Psoas muscle (tissue), 8 donors: Measurements from ENCODE around the gene MAG. TPM values are rescaled to one million over a fixed set of nuclear protein-coding genes. Genes with fewer than 3 reads are reported as not detected.

ENCODE experiments used
- ATAC-seq, 4 donors: fragments of 200-7000 bp; cut with Tn5 transposase; one replicate each; pipeline ENCODE4 v1.9.1; 2020; ENCODE audit warnings: moderate library complexity in 3 of 4, mild to moderate bottlenecking in 2 of 4
- DNase-seq, 2 donors: peaks; one replicate each; pipeline ENCODE4 v3.0.0-alpha.2; 2020
- H3K27ac ChIP-seq: fragments of 200-600 bp; one replicate; pipeline ENCODE4 v1.8.0; 2022
- H3K27me3 ChIP-seq, 3 donors: fragments of 200-600 bp in 1 of 3; one replicate each; pipeline versions ENCODE4 v1.6.1 to v1.8.0; 2013 to 2022; ENCODE audit warnings: low read length in 2 of 3, mild to moderate bottlenecking in 2 of 3, moderate library complexity in 1 of 3; ENCODE audit not compliant: insufficient read depth in 3 of 3
- H3K36me3 ChIP-seq, 2 donors: fragments of 200-600 bp in 1 of 2; one replicate each; pipeline versions ENCODE4 v1.6.1 to v1.8.0; 2013 to 2022; ENCODE audit warnings: low read depth in 1 of 2, mild to moderate bottlenecking in 1 of 2, moderate library complexity in 1 of 2; ENCODE audit not compliant: insufficient read depth in 1 of 2
- H3K4me1 ChIP-seq: fragments of 200-600 bp; one replicate; pipeline ENCODE4 v1.8.0; 2022
- H3K4me3 ChIP-seq: fragments of 200-600 bp; one replicate; pipeline ENCODE4 v1.8.0; 2022; ENCODE audit warnings: mild to moderate bottlenecking
- H3K9me3 ChIP-seq: fragments of 200-600 bp; one replicate; pipeline ENCODE4 v1.8.0; 2022
- WGBS, 3 donors: extraction: QIAGEN DNeasy Blood & Tissue Kit; methylation state at CpG; one replicate each; pipeline versions ENCODE4 v1.1.6 to v1.1.7; 2013; 5-methylcytosine and 5-hydroxymethylcytosine counted together
- intact Hi-C, 2 donors: fragments of 100-400 bp; cut with DNase I; formaldehyde crosslinking; loops; one replicate each; pipeline versions ENCODE4 v1.11.0 to v1.14.2; 2022
- polyA plus RNA-seq, 3 donors: library from polyadenylated mRNA; stranded (reverse); fragments of 200-250 nt; gene quantifications; one replicate each; pipeline ENCODE4 v1.2.3, GENCODE V29; 2013
- total RNA-seq, 4 donors: library from RNA; stranded (reverse); fragmentation: NEBNext Ultra II Directional in 2 of 4; extraction: Animal tissue kit (Norgen Biotek cat#: 25700) in 2 of 4; gene quantifications; one replicate each; pipeline versions ENCODE4 v1.2.1 to v1.2.4, GENCODE V29; 2021 to 2023
- TF ChIP-seq, protein P1 (sequence below): fragments of 200-600 bp; IDR thresholded peaks from one replicate; pipeline ENCODE4 v1.8.0; 2022; ENCODE audit warnings: antibody characterized with exemption
- donor health status: healthy with polysubstance abuse.
- donor health status: DM: no; HTN: no; CAD: no; lungs with moderate emphysema.
- donor health status: Bipolar disorder and iron deficiency.
- donor health status: healthy.
- donor health status: DM: yes; HTN: yes; CAD: no.
- donor health status: DM: no; HTN: no; CAD: no.
- donor health status: DM: no; HTN: no; CAD: no.
- donor health status: DM: yes; HTN: yes; CAD: no.

Gene MAG
- total and polyA plus RNA-seq, 7 donors = 0.05 to 0.30 (median 0.11) TPM; not detected in 4

DNA sequence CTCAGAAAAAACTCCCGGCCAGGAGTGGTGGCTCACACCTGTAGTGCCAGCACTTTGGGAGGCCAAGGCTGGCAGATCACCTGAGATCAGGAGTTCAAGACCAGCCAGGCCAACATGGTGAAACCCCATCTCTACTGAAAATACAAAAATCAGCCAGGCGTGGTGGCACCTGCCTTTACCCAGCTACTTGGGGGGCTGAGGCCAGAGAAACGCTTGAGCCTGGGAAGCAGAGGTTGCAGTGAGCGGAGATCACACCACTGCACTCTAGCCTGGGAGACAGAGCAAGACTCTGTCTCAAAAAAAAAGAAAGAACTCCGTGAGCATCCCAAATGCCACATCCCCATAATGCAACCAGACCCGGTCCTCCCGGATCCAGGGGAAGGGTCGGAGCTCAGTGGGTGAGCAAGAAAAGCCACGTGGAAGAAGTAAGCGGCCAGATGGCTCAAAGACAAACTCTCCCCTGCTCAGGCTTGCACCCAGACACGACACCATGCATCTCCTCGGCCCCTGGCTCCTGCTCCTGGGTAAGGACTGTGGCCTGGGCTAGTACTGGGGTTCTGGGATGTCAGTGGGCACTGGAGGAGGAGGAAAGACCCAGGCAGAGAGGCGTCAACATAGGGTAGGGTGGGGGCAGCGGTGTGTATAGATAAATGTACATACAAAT is 39.7 kb downstream of the MAG start:
- intact Hi-C loops = no loop called here
- Histone ChIP-seq H3K27me3 (peaks cover 0 to 43% (median 5%) of the 10 kb centered on the region in 3 donors), H3K36me3 (no peaks in the 10 kb centered on the region), H3K4me3 (no peak overlapping the region), H3K27ac (no peak overlapping the region), H3K4me1 (no peaks in the 10 kb centered on the region), H3K9me3 (no peaks in the 10 kb centered on the region)
- TF ChIP-seq, protein P1, sequence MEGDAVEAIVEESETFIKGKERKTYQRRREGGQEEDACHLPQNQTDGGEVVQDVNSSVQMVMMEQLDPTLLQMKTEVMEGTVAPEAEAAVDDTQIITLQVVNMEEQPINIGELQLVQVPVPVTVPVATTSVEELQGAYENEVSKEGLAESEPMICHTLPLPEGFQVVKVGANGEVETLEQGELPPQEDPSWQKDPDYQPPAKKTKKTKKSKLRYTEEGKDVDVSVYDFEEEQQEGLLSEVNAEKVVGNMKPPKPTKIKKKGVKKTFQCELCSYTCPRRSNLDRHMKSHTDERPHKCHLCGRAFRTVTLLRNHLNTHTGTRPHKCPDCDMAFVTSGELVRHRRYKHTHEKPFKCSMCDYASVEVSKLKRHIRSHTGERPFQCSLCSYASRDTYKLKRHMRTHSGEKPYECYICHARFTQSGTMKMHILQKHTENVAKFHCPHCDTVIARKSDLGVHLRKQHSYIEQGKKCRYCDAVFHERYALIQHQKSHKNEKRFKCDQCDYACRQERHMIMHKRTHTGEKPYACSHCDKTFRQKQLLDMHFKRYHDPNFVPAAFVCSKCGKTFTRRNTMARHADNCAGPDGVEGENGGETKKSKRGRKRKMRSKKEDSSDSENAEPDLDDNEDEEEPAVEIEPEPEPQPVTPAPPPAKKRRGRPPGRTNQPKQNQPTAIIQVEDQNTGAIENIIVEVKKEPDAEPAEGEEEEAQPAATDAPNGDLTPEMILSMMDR = no peak
- ATAC-seq (no peak), DNase-seq (no peak)
- WGBS, 3 donors = 72 to 73% (median 73%) methylated on average over 14 of the region's 14 CpGs

DNA sequence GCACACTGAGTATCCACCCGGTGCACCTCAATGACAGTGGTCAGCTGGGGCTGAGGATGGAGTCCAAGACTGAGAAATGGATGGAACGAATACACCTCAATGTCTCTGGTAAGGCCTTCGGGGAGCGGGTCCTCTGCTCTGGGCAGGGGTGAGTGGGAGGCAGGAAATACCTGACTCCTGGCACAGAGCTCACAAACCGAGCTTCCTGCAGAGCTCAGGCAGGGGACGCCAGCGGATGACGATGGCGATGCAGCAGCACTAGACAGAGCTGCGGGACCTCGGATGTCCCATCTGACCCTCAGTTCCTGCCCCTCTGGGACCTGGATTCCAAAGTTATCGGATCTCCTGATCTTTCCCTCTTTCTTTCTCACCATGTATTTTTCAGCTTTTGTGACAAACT is 40.9 kb downstream of the MAG start:
- ATAC-seq = no peak
- no peak overlapping the region for H3K4me3 ChIP-seq
- H3K4me1 ChIP-seq = no peaks in the 10 kb centered on the region
- DNase-seq = no peak
- H3K9me3 ChIP-seq = no peaks in the 10 kb centered on the region
- TF ChIP-seq, protein P1 = no peak
- intact Hi-C loops = no loop called here
- H3K27me3 ChIP-seq = peaks cover 0 to 40% (median 5%) of the 10 kb centered on the region in 3 donors
- no peaks in the 10 kb centered on the region for H3K36me3 ChIP-seq
- WGBS, 3 donors = 55 to 60% (median 56%) methylated on average over 12 of the region's 12 CpGs
- H3K27ac ChIP-seq = no peak overlapping the region

DNA sequence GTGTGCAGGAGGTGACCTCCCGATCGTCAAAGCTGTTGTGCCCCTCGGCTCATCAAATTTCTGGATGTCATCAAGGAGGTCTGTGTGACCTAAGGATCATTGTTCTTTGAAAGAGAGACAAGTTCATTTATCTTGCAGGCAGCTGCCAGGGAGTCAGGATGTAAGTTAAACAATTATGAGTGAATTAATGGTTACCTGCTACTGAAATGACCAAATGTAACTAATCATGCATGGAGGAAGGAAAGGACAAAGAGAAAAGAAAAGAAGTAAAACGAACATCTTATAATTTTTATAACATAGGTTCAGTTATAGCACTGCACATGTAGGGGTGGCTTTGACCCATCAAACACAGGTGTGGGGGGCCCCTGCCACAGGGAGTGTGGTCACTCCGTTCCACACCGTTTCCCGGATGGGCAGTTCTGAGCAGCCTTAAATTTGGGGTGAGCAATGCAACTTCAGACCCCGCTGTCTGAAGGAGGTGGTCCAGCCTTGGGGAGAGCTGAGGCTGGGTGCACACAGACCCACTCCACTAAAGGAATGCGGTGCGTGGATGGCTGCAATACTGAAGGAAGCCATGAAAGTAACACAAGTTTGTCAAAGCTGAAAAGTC is 42.3 kb downstream of the MAG start:
- DNase-seq = no peak
- no peak for ATAC-seq
- no peaks in the 10 kb centered on the region for H3K36me3 ChIP-seq
- TF ChIP-seq, protein P1 = no peak
- H3K27ac ChIP-seq = no peak overlapping the region
- peaks cover 0 to 33% (median 7%) of the 10 kb centered on the region in 3 donors for H3K27me3 ChIP-seq
- no peak overlapping the region for H3K4me3 ChIP-seq
- no peaks in the 10 kb centered on the region for H3K4me1 ChIP-seq
- intact Hi-C loops = no loop called here
- WGBS, 3 donors = 67 to 78% (median 77%) methylated on average over 10 of the region's 10 CpGs
- no peaks in the 10 kb centered on the region for H3K9me3 ChIP-seq

DNA sequence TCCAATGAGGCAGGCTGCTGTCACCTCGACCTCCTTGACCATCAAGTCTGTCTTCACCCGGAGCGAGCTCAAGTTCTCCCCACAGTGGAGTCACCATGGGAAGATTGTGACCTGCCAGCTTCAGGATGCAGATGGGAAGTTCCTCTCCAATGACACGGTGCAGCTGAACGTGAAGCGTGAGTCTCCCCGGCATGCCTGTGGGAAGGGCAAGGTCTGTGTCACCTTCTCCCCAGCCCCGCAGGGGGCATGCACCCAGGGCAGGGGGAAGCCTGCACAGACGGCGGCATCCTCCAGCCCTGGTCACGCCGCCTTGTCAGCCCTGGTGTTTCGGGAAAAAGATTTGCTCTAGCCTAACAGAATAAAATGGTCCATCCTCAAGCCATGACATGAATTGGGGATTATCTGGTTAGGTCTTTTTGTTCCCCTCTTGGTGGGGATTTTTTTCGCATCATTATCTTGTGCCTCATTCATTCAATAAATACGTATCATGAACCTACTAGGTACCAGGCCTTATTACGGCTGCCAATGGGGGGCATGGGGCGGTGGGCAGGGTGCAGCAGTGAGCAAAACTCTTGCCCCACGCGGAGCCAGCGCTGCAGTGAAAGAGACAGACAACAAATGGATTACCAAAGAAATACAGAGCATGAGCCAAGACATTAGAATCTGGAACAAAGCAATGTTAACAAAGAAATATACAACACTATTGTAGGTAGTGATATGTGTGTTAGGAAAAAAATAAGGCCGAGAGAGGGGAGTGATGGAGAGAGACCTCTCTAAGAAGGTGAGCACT is 44.4 kb downstream of the MAG start:
- ATAC-seq (no peak), DNase-seq (no peak)
- intact Hi-C loops = no loop called here
- H3K27ac ChIP-seq = no peak overlapping the region
- 74 to 75% (median 75%) methylated on average over 21 of the region's 21 CpGs for WGBS, 3 donors
- H3K4me1 ChIP-seq = no peaks in the 10 kb centered on the region
- no peak overlapping the region for H3K4me3 ChIP-seq
- TF ChIP-seq, protein P1 = no peak
- H3K36me3 ChIP-seq = no peaks in the 10 kb centered on the region
- H3K9me3 ChIP-seq = no peaks in the 10 kb centered on the region
- peaks cover 0 to 15% (median 7%) of the 10 kb centered on the region in 3 donors for H3K27me3 ChIP-seq
